Colonic mucosa (tissue), 4 donors: Measurements from ENCODE around the gene EPAS1. TPM values are rescaled to one million over a fixed set of nuclear protein-coding genes. Genes with fewer than 3 reads are reported as not detected.

ENCODE experiments used
- DNase-seq: peaks from one replicate; pipeline ENCODE4 v3.0.0-alpha.2; 2020
- H3K27ac ChIP-seq: fragments of 200-600 bp; one replicate; pipeline ENCODE4 v1.8.0; 2021
- H3K27me3 ChIP-seq: fragments of 200-600 bp; one replicate; pipeline ENCODE4 v1.8.0; 2021
- H3K36me3 ChIP-seq: fragments of 200-600 bp; one replicate; pipeline ENCODE4 v1.8.0; 2021
- H3K4me1 ChIP-seq: fragments of 200-600 bp; one replicate; pipeline ENCODE4 v1.8.0; 2021; ENCODE audit warnings: mild to moderate bottlenecking
- H3K4me3 ChIP-seq: fragments of 200-600 bp; one replicate; pipeline ENCODE4 v1.8.0; 2021
- H3K9ac ChIP-seq, 2 donors: one replicate each; pipeline ENCODE4 v1.7.0; 2013; ENCODE audit warnings: control low read depth in 2 of 2, low read depth in 2 of 2, low read length in 2 of 2
- H3K9me3 ChIP-seq: fragments of 200-600 bp; one replicate; pipeline ENCODE4 v1.8.0; 2021
- intact Hi-C: fragments of 100-400 bp; cut with DNase I; formaldehyde crosslinking; loops from one replicate; pipeline ENCODE4 v1.14.1; 2022
- total RNA-seq, 2 donors: library from RNA; stranded (reverse); fragmentation: NEBNext Ultra II Directional in 1 of 2; extraction: Animal tissue kit (Norgen Biotek cat#: 25700) in 1 of 2; gene quantifications; one replicate each; pipeline ENCODE4 v1.2.1, GENCODE V29; 2021
- TF ChIP-seq, protein P1 (sequence below): fragments of 200-600 bp; IDR thresholded peaks from one replicate; pipeline ENCODE4 v1.8.0; 2022; ENCODE audit warnings: antibody characterized with exemption, mild to moderate bottlenecking
- donor health status: healthy.
- donor health status: DM: no; HTN: no; CAD: no.
- donor health status: DM: no; HTN: no; CAD: no.

The EPAS1 gene
- total RNA-seq, 2 donors from 2014 or later: 116 to 140 TPM

DNA sequence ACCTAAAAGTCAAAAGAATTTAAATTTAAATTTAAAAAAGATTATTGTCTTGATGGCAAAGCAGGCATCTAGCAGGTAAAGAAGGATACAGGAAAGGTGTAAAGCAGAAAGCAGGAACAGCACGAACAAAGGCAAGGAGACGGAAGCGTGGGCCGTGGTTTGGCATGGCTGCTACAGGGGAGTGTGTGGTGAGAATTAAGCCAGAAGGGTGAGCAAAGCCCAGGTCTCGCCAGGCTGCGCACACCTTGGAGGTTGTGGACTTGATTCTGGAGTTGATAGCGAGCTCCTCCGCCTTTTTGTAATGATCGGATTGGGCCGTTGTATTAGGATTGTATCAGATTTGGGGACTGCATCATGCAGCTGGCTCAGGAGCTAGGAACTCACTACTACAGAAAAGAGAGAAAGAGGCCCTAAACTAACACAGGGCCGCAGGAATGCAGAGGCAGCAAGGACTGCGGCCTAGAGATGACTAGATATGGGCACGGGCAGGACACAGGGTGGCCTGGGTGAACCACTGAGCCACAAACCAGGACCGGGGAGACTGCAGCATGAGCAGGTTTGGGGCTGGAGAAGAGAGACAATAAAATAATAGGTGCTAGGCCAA, 110.7 kb downstream of the EPAS1 start:
- intact Hi-C loops: no loop called here
- Histone ChIP-seq H3K4me3 (no peak overlapping the region), H3K9ac (peak overlapping the region in 1 of 2 donors; percentile 2), H3K27me3 (no peaks in the 10 kb centered on the region), H3K9me3 (no peaks in the 10 kb centered on the region), H3K27ac (no peak overlapping the region), H3K36me3 (no peaks in the 10 kb centered on the region), H3K4me1 (peaks cover 5% of the 10 kb centered on the region)
- no peak for DNase-seq
- TF ChIP-seq, protein P1, sequence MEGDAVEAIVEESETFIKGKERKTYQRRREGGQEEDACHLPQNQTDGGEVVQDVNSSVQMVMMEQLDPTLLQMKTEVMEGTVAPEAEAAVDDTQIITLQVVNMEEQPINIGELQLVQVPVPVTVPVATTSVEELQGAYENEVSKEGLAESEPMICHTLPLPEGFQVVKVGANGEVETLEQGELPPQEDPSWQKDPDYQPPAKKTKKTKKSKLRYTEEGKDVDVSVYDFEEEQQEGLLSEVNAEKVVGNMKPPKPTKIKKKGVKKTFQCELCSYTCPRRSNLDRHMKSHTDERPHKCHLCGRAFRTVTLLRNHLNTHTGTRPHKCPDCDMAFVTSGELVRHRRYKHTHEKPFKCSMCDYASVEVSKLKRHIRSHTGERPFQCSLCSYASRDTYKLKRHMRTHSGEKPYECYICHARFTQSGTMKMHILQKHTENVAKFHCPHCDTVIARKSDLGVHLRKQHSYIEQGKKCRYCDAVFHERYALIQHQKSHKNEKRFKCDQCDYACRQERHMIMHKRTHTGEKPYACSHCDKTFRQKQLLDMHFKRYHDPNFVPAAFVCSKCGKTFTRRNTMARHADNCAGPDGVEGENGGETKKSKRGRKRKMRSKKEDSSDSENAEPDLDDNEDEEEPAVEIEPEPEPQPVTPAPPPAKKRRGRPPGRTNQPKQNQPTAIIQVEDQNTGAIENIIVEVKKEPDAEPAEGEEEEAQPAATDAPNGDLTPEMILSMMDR: no peak

DNA sequence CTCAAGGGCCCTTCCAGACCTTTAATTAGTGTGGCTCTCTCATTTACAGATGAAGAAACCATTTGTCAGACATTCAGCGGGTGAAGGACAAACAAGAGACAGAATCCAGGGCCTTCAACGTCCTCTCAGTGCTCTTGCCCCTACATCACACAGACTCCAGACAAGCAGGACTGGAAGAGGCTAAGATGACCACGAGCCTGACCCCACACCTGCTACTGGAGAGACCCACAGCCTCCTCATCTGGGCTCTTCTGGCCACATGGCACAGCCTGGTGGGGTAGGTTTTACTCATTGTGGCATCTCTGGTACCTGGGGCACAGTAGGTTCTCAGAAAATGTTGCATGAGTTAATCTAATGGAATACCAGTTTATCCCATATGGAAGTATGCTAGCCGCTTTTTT, 112.5 kb downstream of the EPAS1 start:
- Histone ChIP-seq H3K9me3 (no peaks in the 10 kb centered on the region), H3K9ac (peak overlapping the region in 1 of 2 donors; percentile 27), H3K27me3 (no peaks in the 10 kb centered on the region), H3K36me3 (no peaks in the 10 kb centered on the region), H3K27ac (no peak overlapping the region), H3K4me3 (no peak overlapping the region), H3K4me1 (peaks cover 5% of the 10 kb centered on the region)
- no peak for DNase-seq
- TF ChIP-seq, protein P1: no peak
- intact Hi-C loops: no loop called here

DNA sequence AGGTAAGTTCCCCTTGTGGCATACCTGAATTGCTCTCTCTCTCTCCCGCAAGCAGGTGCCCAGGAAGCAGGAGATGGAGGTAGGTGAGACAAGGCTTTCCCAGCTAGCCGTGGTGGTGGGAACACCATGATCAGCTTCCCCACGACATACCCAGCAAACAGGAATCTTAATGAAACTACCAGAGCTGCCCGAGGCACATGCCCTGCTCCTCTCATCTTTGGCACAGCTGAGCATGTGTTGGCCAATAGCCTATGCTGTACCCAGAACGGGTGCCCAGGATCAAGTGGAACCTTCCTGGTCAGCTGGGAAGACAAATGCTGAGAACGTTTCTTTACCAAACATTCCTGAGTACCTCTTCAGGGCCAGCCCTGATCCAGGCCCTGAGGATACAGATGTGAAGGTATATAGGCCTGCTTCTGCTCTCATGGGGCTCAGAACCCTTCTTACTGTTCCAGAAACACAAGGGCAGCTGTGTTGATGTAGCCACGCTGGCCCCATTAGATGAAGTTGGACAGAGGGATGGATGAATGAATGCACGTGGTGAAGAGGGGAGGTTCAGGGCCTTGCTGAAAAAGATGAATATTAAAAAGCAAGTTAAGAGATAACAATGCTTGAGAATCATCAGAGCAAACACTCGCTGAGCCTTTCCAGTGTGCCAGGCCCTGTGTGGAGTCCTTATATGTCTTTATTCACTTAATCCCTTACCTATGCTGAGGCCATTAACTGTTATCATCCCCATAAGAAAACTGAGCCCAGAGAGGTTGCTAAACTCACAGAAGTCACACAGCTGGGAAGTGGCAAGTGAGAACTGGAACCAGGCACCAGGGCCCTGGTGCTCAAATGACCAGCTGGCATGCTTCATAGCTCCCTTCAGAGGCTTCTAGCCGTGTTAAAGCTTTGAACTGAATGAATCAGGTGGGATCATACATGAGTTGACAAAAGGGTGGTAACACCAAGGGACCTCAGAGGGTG, 113.4 kb downstream of the EPAS1 start:
- no peak for DNase-seq
- intact Hi-C loops: no loop called here
- H3K4me3 ChIP-seq: no peak overlapping the region
- peaks cover 5% of the 10 kb centered on the region for H3K4me1 ChIP-seq
- H3K27me3 ChIP-seq: no peaks in the 10 kb centered on the region
- no peak overlapping the region for H3K27ac ChIP-seq
- TF ChIP-seq, protein P1: no peak
- no peaks in the 10 kb centered on the region for H3K36me3 ChIP-seq
- H3K9ac ChIP-seq: no peak overlapping the region
- no peaks in the 10 kb centered on the region for H3K9me3 ChIP-seq

DNA sequence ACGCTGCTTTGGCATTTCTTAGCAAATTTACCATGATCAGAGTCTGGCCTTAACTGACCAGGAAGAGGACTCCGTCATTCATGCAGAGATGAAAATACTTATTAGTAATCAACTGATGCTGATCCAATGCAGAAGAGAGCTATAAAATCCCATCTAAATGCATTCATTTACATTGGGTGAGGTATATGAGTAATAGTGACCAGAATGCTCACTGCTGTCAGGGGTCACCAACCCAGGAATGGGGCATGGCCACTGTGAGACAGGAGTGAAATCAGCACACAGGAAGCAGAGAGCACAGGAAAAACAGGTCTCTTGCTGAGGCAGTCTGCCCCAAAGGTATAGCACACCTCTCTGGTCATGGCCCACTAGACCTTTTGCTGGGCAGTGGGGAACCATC, 114.0 kb downstream of the EPAS1 start:
- no peaks in the 10 kb centered on the region for H3K27me3 ChIP-seq
- intact Hi-C loops: no loop called here

DNA sequence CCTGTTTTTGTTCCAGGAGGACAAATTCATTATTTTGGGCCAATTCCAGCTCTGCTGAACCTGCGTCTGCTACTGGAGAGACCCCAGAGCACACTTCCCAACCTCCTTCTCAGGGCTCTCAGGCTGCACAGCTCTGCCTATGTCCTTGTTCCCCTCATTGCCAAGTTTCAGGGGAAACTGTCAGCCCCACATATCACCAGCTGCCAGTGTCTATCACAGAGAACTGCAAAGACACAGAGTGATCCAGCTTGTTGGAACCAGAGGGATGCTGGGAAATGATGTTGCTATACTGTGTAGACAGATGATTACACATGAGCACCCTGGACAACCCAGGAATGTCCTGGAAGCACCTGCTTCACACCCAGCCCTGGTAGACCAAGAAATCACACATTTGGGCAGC, 114.8 kb downstream of the EPAS1 start:
- Histone ChIP-seq H3K27me3 (no peaks in the 10 kb centered on the region), H3K9ac (no peak overlapping the region), H3K4me1 (peaks cover 5% of the 10 kb centered on the region), H3K4me3 (no peak overlapping the region), H3K9me3 (no peaks in the 10 kb centered on the region), H3K27ac (no peak overlapping the region), H3K36me3 (no peaks in the 10 kb centered on the region)
- DNase-seq: no peak
- intact Hi-C loops: no loop called here
- TF ChIP-seq, protein P1: no peak

More for the DNA sequence above, 114.0 kb downstream of the EPAS1 start:
- no peaks in the 10 kb centered on the region for H3K9me3 ChIP-seq
- no peak for DNase-seq
- H3K4me3 ChIP-seq: no peak overlapping the region
- H3K9ac ChIP-seq: no peak overlapping the region
- H3K4me1 ChIP-seq: peaks cover 5% of the 10 kb centered on the region
- TF ChIP-seq, protein P1: no peak
- no peaks in the 10 kb centered on the region for H3K36me3 ChIP-seq
- no peak overlapping the region for H3K27ac ChIP-seq
